ENCODE data around the gene CABP2.

GRCh38 chr11:67517784-67518552 is 5.3 kb downstream of the CABP2 start:
- TF ChIP-seq POLR2A (IDR thresholded peaks at IDR 0.05) (no peak), CTCF (IDR thresholded peaks at IDR 0.05) (no peak), POLR2AphosphoS5 (IDR thresholded peaks at IDR 0.05) (no peak)

All from upper lobe of left lung (tissue), 4 donors.